GM12891 (cell line): Measurements from ENCODE around the gene IVNS1ABP.
A peak's percentile ranks its signal among the peaks of the same experiment; 100 is the strongest.

Experiments used
- DNase-seq: peaks from one replicate; pipeline ENCODE4 v3.0.0; 2011; ENCODE audit warnings: low spot score; ENCODE audit not compliant: insufficient read length
- FAIRE-seq: peaks from 2 replicates; lab custom pipeline; 2011; peaks lifted over from hg19 to GRCh38; lab: Jason Lieb, UNC
- PAX5 ChIP-seq: IDR thresholded peaks from 2 replicates; pipeline ENCODE4 v1.6.1; 2011; ENCODE audit warnings: low read length, moderate library complexity, mild to moderate bottlenecking; ENCODE audit not compliant: insufficient read depth, severe bottlenecking
- POLR2A ChIP-seq: IDR thresholded peaks from 2 replicates; pipeline ENCODE4 v1.6.1; 2011; ENCODE audit warnings: low read depth, low read length, control low read depth
- POLR2AphosphoS5 ChIP-seq: IDR thresholded peaks from 2 replicates; pipeline ENCODE4 v1.6.1; 2011; ENCODE audit warnings: low read depth, low read length, control low read depth
- POU2F2 ChIP-seq: IDR thresholded peaks from 2 replicates; pipeline ENCODE4 v1.6.1; 2011; ENCODE audit warnings: low read depth, mild to moderate bottlenecking, control low read depth, low read length, moderate library complexity
- SPI1 ChIP-seq: IDR thresholded peaks from 2 replicates; pipeline ENCODE4 v1.6.1; 2011; ENCODE audit warnings: low read depth, low read length, control low read depth
- TAF1 ChIP-seq: IDR thresholded peaks from 2 replicates; pipeline ENCODE4 v1.6.1; 2011; ENCODE audit warnings: low read depth, low read length, control low read depth

Gene IVNS1ABP

DNA sequence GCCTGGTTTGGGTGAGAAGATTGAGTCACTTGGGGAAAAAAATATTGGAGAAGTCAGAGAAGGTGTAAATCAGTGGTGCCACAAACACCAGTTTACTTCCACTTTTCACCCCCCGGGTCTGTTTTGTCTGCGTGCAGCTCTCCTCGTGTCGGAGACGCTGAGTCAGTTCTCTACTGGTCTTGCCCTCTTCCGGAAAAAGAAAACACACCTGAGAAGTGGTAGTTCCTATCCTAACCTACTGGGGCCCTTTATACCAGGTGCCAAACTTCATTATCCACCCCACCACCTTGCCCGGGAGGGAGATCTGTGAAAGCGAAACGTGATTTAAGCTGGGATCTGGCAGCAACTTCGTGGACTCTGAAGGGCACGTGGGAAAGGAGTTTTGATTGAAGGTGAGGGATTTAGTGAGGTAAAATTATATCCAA lies 855 bp upstream of the IVNS1ABP start:
- DNase-seq (peak; percentile 43), FAIRE-seq (no peak)
- TF ChIP-seq PAX5 (no peak), TAF1 (no peak), SPI1 (peak; percentile 54), POU2F2 (no peak), POLR2A (0 out of 2 replicates have a peak, but pooled peaks have one; percentile 36)

DNA sequence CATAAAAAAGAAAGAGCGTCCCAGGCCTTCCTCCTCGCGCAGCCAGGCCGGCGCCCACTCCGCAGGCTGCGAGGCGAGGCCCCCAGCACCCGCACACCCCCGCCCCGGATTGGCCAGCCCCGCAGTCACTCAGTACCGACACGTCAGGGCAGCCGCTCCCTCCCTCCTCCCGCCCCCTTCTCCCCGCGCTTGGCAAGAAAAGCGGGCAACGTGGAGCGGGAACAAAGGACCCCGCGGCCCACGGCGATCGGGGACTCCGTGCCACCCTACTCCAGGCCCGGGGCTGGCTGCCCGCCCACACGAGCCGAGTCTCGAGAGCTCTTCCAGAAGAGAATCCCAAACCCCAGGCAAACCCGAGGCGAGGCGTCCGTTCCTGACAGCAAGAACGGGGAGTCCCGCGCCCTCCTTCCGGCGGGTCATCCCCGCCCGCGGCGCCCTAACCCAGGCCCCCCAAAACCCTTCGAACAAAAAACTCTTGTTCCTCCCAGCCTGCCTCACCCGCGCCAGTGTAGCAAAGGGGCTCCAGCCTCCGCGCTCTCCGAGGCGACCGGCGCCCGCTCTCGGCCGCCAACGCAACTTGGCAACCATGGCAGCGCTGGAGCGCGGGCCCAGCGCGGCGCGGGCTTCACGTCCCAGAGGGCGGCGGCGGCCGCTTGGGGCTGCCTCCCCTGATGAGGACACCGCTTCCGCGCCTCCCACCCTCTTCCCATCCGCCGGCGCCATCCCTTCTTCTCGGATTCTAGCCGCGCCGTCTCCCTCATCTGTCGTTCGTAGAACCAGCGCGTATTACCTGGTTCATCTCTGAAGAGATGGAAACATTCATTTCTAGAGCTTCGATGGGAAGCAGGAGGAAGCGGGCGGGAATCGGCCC lies 645 bp downstream of the IVNS1ABP start:
- DNase-seq (peak; percentile 55), FAIRE-seq (peak; percentile 88)
- no peak for TF ChIP-seq TAF1
- TF ChIP-seq POLR2A: no peak; the same call in 1 of the 2 replicates
- no peak for TF ChIP-seq POU2F2
- TF ChIP-seq PAX5: no peak
- no peak; the same call in 1 of the 2 replicates for TF ChIP-seq POLR2AphosphoS5

DNA sequence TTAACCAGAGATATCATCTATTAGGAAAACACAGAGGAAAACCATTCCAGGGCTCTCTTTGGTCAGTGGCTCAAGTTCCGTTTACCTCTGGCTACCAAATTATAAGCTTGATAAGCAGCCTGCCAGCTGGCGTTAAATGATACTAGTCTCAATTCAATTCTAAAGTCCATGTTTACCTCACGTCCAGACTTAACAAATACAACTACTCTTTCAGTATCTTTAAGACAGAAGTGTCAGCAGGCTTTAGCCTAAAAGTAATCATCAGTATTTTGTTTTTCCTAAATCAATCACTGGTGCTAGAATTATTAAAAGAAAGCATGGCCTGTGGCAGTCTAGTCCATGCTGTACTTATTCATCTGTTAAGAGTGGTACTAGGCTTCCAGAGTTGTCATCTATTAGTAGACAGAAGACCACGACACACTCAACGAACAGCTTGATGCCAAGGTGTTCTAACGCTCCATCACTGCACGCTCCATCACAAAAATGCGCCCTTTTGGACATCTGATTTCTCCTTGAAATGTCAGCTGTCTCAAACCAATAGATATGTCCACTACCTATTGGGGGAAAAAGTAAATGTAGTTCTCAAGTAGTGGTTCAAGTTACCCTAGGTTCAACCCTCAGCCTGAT lies 1.5 kb downstream of the IVNS1ABP start:
- FAIRE-seq: no peak
- TF ChIP-seq POLR2A (no peak; the same call in 1 of the 2 replicates), POLR2AphosphoS5 (no peak), PAX5 (no peak), POU2F2 (no peak), TAF1 (no peak), SPI1 (no peak)
- DNase-seq: no peak

DNA sequence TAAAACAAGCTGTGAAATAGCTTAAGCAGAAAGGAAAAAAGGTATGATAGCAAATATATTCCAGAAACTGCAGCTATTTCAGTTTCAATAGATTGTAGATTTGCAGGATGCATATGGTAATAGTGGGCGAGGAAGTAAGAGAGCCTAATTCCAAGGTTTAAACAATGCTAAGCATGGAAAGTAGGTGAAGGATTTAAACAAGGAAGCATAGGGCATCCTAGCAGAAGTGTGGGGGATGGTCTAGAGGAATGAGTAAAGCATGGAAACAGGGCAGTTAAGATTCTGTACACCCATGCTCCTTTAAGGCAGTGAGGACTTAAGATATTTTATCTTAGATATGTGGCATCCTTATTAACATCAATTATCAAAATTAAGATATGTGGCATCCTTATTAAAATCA lies 2.6 kb downstream of the IVNS1ABP start:
- DNase-seq: no peak
- FAIRE-seq: no peak
- TF ChIP-seq POLR2A: no peak
- TF ChIP-seq POLR2AphosphoS5: no peak
- TF ChIP-seq TAF1: no peak
- TF ChIP-seq PAX5: no peak
- no peak for TF ChIP-seq POU2F2
- TF ChIP-seq SPI1: no peak

DNA sequence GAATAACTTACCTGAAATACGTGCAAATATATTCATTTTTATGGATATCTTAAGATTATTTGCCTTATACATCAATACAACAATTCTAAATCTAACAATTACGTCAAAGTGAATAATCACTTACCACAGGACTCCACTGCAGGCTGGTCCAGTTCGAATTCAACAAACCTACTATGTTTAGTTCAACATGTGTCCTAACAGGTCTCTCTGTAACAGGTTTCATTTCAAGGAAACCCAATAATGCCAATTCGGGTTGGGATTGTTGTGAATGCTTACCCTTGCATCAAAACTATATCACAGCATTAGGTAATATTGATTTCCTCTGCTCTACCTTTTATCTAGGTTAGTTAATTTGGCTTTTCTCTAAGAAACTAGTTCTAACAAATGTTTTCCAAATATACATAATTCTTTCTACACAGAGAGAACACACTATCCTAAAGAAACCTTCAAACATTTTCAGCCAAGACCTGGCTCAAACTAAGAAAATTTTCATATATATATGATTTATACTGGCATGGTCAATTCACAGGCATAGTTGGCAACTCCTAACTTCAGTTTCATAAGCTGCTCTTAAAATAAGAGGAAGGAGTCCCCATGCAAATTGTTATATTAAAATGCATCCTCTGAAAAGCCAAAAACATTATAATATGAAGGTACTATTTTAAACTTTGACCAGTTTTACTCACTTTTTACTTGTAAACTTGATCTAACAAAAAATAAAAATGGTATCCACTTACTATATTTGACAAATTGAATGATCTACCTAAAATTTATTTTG lies 4.5 kb downstream of the IVNS1ABP start:
- DNase-seq: no peak
- no peak for TF ChIP-seq POLR2A
- no peak for FAIRE-seq

DNA sequence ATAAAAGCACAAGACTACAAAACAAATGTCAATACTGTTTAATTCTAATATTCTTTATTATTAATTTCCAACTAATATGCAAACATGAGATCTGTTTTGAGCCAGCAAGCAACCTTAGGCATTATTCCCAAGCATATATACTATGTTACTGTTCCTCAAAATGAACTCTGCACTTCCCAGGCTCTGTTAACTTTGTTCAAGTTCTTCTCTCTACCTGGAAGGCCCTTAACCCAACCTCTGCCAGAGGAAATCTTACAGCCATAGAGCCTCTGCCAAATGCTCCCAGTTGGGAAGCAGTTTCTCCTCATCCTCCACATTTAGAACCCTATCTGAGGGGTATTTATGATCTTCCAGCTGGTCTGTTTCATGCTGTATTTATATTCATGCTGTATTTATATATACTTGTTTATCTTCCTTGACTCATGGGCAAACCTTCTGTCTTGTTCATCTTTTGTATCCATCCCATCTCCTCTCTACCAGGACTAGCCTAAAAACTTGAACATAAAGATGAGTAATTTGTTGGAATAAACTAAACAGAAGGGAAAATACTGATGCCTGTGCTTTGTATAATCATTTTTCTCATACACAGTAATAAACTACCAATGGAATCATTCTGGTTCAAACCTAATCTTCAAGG lies 5.3 kb downstream of the IVNS1ABP start:
- DNase-seq: no peak
- FAIRE-seq: no peak
- TF ChIP-seq POU2F2 (no peak), SPI1 (no peak), POLR2AphosphoS5 (no peak), POLR2A (no peak), TAF1 (no peak), PAX5 (no peak)

DNA sequence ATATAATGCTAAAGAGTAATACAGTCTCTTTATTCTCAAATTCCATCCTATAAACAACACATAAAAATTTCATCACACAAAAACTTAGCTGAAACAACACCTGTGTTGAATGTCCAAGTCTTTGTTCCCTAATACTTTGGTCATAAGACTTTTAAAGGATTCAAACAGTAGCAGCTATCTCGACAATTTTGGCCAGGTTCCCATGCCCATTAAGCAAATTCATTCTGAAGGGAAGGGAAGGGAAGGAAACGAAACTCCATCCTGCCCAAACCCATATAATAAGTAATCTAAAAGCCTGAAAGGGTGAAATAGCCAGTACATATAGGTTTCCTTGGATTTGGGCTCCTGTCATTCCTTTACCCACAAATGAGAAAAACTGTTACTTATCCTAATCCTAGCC lies 7.5 kb downstream of the IVNS1ABP start:
- TF ChIP-seq POLR2A (no peak), POLR2AphosphoS5 (no peak), PAX5 (no peak), SPI1 (no peak), POU2F2 (no peak), TAF1 (no peak)
- FAIRE-seq (no peak), DNase-seq (no peak)

DNA sequence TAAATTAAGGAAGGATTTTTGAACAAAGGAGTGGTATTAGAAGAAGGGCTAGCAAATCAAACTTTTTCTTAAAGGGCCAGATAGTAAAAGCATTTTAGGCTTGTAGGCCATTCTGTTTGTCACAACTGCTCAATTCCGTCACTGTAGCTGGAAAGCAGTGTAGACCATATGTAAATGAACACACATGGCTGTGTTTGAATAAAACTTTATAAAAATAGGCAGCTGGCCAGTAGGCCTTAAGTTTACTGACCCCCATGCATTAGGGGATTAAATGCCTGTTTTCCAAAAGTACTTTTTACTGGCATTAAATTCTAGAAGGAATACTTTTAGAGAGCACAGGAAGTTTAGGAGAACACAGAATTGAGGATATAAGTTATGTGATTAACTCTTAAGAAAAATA lies 8.9 kb downstream of the IVNS1ABP start:
- DNase-seq (no peak), FAIRE-seq (no peak)
- TF ChIP-seq POU2F2: no peak
- TF ChIP-seq TAF1: no peak
- TF ChIP-seq POLR2AphosphoS5: no peak
- TF ChIP-seq POLR2A: no peak
- no peak for TF ChIP-seq PAX5
- no peak for TF ChIP-seq SPI1

DNA sequence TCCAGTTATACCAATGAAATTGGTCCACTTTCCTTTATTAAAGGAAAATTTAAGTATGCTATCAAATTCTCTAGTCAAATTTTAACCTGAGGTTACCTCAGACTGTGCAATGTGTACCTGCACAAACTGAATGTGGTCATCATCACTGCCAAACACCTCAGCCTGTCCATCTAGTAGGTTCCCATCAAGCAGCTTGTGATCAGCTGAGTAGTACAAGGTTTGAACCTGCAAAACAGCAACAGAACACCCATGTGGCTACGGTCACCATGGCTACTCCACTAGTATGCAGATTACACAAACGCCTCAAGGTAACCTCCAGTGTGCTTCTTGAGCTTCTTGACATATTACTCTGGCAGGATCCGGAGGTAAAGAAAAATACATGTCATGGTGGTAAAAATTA lies 11.6 kb downstream of the IVNS1ABP start:
- DNase-seq: no peak
- FAIRE-seq: no peak
- TF ChIP-seq POU2F2: no peak
- no peak for TF ChIP-seq PAX5
- TF ChIP-seq POLR2A: no peak
- TF ChIP-seq SPI1: no peak
- no peak for TF ChIP-seq TAF1
- TF ChIP-seq POLR2AphosphoS5: no peak
